Heart right ventricle (tissue), 16 donors: ENCODE measurements around the gene RGS12. TPM values are rescaled to one million over a fixed set of nuclear protein-coding genes. Genes with fewer than 3 reads are reported as not detected.
A peak's percentile ranks its signal among the peaks of the same experiment; 100 is the strongest.

Experiments
- ATAC-seq, 8 donors: fragments of 200-7000 bp; cut with Tn5 transposase; one replicate each; pipeline ENCODE4 v1.9.1; 2020; ENCODE audit warnings: mild to moderate bottlenecking in 8 of 8, moderate library complexity in 8 of 8, moderate number of reproducible peaks in 1 of 8
- DNase-seq, 2 donors: peaks; one replicate each; pipeline ENCODE4 v3.0.0-alpha.2; 2020
- H3K27ac ChIP-seq, 10 donors: fragments of 200-600 bp; sonication (generic) in 2 of 10; one replicate each; pipeline versions ENCODE4 v1.5.0 to v1.8.0; 2020 to 2022; ENCODE audit warnings: mild to moderate bottlenecking in 3 of 10
- H3K27me3 ChIP-seq, 7 donors: fragments of 200-600 bp; one replicate each; pipeline ENCODE4 v1.8.0; 2021 to 2022; ENCODE audit warnings: mild to moderate bottlenecking in 2 of 7
- H3K36me3 ChIP-seq, 9 donors: fragments of 200-600 bp; sonication (generic) in 1 of 9; one replicate each; pipeline versions ENCODE4 v1.5.0 to v1.8.0; 2020 to 2022; ENCODE audit warnings: mild to moderate bottlenecking in 2 of 9
- H3K4me1 ChIP-seq, 9 donors: fragments of 200-600 bp; sonication (generic) in 1 of 9; one replicate each; pipeline versions ENCODE4 v1.5.0 to v1.8.0; 2020 to 2022; ENCODE audit warnings: mild to moderate bottlenecking in 4 of 9
- H3K4me3 ChIP-seq, 10 donors: fragments of 200-600 bp; sonication (generic) in 2 of 10; one replicate each; pipeline versions ENCODE4 v1.5.0 to v1.8.0; 2020 to 2022; ENCODE audit warnings: mild to moderate bottlenecking in 7 of 10, moderate library complexity in 2 of 10
- H3K9me3 ChIP-seq, 11 donors: fragments of 200-600 bp in 10 of 11; sonication (generic) in 2 of 11; one replicate each; pipeline versions ENCODE4 v1.5.0 to v1.8.0; 2013 to 2022; ENCODE audit warnings: mild to moderate bottlenecking in 2 of 11, control low read depth in 1 of 11, moderate library complexity in 1 of 11
- WGBS, 2 donors: extraction: QIAGEN DNeasy Blood & Tissue Kit; methylation state at CpG; one replicate each; pipeline ENCODE4 v1.1.7; 2013; ENCODE audit warnings: inconsistent platforms in 1 of 2; 5-methylcytosine and 5-hydroxymethylcytosine counted together
- intact Hi-C, 10 donors: fragments of 100-400 bp; cut with DNase I; formaldehyde crosslinking; loops; one replicate each; pipeline versions ENCODE4 v1.11.1 to v1.14.2; 2022
- polyA plus RNA-seq, 2 donors: library from polyadenylated mRNA; stranded (reverse); fragments of 200-250 nt; gene quantifications; one replicate each; pipeline ENCODE4 v1.2.3, GENCODE V29; 2013
- total RNA-seq, 10 donors: library from RNA; stranded (reverse); fragmentation: NEBNext Ultra II Directional in 3 of 10; extraction: Animal tissue kit (Norgen Biotek cat#: 25700) in 3 of 10; gene quantifications; one replicate each; pipeline versions ENCODE4 v1.2.1 to v1.2.4, GENCODE V29; 2021 to 2023
- TF ChIP-seq, protein P1 (sequence below), 9 donors: fragments of 200-600 bp; sonication (generic) in 2 of 9; IDR thresholded peaks; one replicate each; pipeline versions ENCODE4 v1.5.0 to v1.8.0; 2021 to 2022; ENCODE audit warnings: antibody characterized with exemption in 9 of 9, mild to moderate bottlenecking in 5 of 9, moderate library complexity in 1 of 9
- donor health status: Arrhythmogenic right ventricular cardiomyopathy.
- donor health status: ischemic (EF 13 %, LVEDD 7.1; RV severe dilation, severe dysfunction).
- donor health status: healthy with polysubstance abuse.
- donor health status: DM: no; HTN: yes; CAD: no.
- donor health status: DM: no; HTN: no; CAD: no.
- donor health status: ischemic (EF 25% LVEDD 6.9; RV normal size, moderate dysfunction).
- donor health status: ischemic (EF 25% LVEDD 5.7; RV mildly dilated, moderate dysfunction).
- donor health status: healthy.
- donor health status: DM: yes; HTN: yes; CAD: no.
- donor health status: Ischemic cardiomyopathy.
- donor health status: ischemic (EF 35%, LVEDD 5.7; RV mildly dilated, moderate dysfunction).
- donor health status: nonischemic (EF 11% LVEDD 7.7; RV severe dilation, severe dysfunction).
- donor health status: DM: yes; HTN: yes; CAD: no.
- donor health status: PGD.
- donor health status: ischemic (EF 29% LVEDD 5.4; RV normal size, mild dysfunction).
- donor health status: nonischemic (EF 23%, LVEDD 6.1; RV moderate dilation, normal function).

RGS12 gene
- total and polyA plus RNA-seq, 12 donors: 9.7 to 24.4 (median 13.1) TPM

- H3K4me3 ChIP-seq: no peak overlapping the region
- 91 to 93% methylated on average over 31 of the region's 31 CpGs for WGBS, 2 donors
- ATAC-seq (no peak), DNase-seq (no peak)
- H3K4me1 ChIP-seq: peaks cover 3 to 32% (median 27%) of the 10 kb centered on the region in 9 donors
- no peaks in the 10 kb centered on the region for H3K27me3 ChIP-seq
- no peaks in the 10 kb centered on the region for H3K36me3 ChIP-seq
- TF ChIP-seq, protein P1, sequence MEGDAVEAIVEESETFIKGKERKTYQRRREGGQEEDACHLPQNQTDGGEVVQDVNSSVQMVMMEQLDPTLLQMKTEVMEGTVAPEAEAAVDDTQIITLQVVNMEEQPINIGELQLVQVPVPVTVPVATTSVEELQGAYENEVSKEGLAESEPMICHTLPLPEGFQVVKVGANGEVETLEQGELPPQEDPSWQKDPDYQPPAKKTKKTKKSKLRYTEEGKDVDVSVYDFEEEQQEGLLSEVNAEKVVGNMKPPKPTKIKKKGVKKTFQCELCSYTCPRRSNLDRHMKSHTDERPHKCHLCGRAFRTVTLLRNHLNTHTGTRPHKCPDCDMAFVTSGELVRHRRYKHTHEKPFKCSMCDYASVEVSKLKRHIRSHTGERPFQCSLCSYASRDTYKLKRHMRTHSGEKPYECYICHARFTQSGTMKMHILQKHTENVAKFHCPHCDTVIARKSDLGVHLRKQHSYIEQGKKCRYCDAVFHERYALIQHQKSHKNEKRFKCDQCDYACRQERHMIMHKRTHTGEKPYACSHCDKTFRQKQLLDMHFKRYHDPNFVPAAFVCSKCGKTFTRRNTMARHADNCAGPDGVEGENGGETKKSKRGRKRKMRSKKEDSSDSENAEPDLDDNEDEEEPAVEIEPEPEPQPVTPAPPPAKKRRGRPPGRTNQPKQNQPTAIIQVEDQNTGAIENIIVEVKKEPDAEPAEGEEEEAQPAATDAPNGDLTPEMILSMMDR (IDR thresholded peaks at IDR 0.05): no peak
- no peak overlapping the region for H3K27ac ChIP-seq
- H3K9me3 ChIP-seq: no peaks in the 10 kb centered on the region
- intact Hi-C loops: no loop called here
Observed at GRCh38 chr4:3307891-3308575, 15.2 kb downstream of the RGS12 start.

DNA sequence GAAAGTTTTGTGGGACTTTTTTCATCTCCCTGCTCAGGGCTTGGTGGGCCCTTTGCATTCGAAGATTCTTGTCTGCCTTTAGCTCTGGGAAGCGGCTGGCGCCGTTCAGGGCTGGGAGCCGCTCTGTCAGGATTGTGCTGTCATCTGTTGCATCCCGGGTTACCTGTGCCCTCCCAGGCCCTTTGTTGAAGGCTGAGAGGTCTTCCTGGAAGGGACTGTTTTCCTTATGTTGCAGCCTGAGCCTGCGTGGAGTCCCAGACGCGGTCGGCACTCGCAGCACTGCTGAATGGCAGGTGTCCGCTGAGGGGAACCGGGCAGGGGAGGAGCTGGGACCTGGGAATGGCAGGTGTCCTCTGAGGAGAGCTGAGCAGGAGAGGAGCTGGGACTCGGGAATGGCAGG lies 15.9 kb downstream of the RGS12 start:
- no peaks in the 10 kb centered on the region for H3K9me3 ChIP-seq
- 84 to 86% methylated on average over 14 of the region's 14 CpGs for WGBS, 2 donors
- H3K4me3 ChIP-seq: no peak overlapping the region
- intact Hi-C loops: no loop called here
- H3K4me1 ChIP-seq: peaks cover 3 to 28% (median 26%) of the 10 kb centered on the region in 9 donors
- H3K36me3 ChIP-seq: no peaks in the 10 kb centered on the region
- ATAC-seq (no peak), DNase-seq (no peak)
- H3K27ac ChIP-seq: no peak overlapping the region
- no peaks in the 10 kb centered on the region for H3K27me3 ChIP-seq
- TF ChIP-seq, protein P1 (IDR thresholded peaks at IDR 0.05): no peak

GRCh38 chr4:3310301-3311094 lies 17.7 kb downstream of the RGS12 start:
- H3K27me3 ChIP-seq: no peaks in the 10 kb centered on the region
- no peak overlapping the region for H3K4me3 ChIP-seq
- 92 to 94% methylated on average over 21 of the region's 21 CpGs for WGBS, 2 donors
- no peak for DNase-seq
- peaks cover 0 to 6% (median 0%) of the 10 kb centered on the region in 9 donors for H3K36me3 ChIP-seq
- H3K27ac ChIP-seq: no peak overlapping the region
- intact Hi-C loops: no loop called here
- H3K4me1 ChIP-seq: peaks cover 3 to 14% (median 13%) of the 10 kb centered on the region in 9 donors
- TF ChIP-seq, protein P1 (IDR thresholded peaks at IDR 0.05): no peak
- H3K9me3 ChIP-seq: no peaks in the 10 kb centered on the region
- peak in 3 of 8 donors; percentile 21 to 29 (median 25) for ATAC-seq

GRCh38 chr4:3311095-3311372 lies 18.2 kb downstream of the RGS12 start:
- ATAC-seq (peak in 1 of 8 donors; percentile 11), DNase-seq (no peak)
- Histone ChIP-seq H3K9me3 (no peaks in the 10 kb centered on the region), H3K36me3 (peaks cover 0 to 11% (median 0%) of the 10 kb centered on the region in 9 donors), H3K27me3 (no peaks in the 10 kb centered on the region), H3K4me1 (peaks cover 0 to 8% (median 7%) of the 10 kb centered on the region in 9 donors), H3K4me3 (no peak overlapping the region), H3K27ac (no peak overlapping the region)
- TF ChIP-seq, protein P1 (IDR thresholded peaks at IDR 0.05): no peak
- 94 to 95% methylated on average over 13 of the region's 13 CpGs for WGBS, 2 donors
- intact Hi-C loops: no loop called here
